Thymus (tissue), 11 donors: ENCODE results near the gene MRGPRG. TPM values are rescaled to one million over a fixed set of nuclear protein-coding genes. Genes with fewer than 3 reads are reported as not detected.
"Not testable (repeated sequence)": the region's sequence is repeated elsewhere in the genome, so short reads cannot be mapped to it uniquely, and the experiment has no call there.

Experiments
- DNase-seq, 9 donors: peaks; one replicate each; pipeline ENCODE4 v3.0.0-alpha.2; 2013; ENCODE audit warnings: low spot score in 9 of 9, low read depth in 6 of 9, missing footprints in 1 of 9
- H3K27ac ChIP-seq, 2 donors: one replicate each; pipeline ENCODE4 v1.5.1; 2013; ENCODE audit warnings: control low read depth in 1 of 2, low read depth in 1 of 2, low read length in 1 of 2, mild to moderate bottlenecking in 1 of 2, moderate library complexity in 1 of 2
- H3K27me3 ChIP-seq, 2 donors: one replicate each; pipeline ENCODE4 v1.5.1; 2013; ENCODE audit warnings: low read length in 1 of 2; ENCODE audit not compliant: control insufficient read depth in 2 of 2, insufficient read depth in 1 of 2
- H3K36me3 ChIP-seq, 2 donors: one replicate each; pipeline ENCODE4 v1.5.1; 2013; ENCODE audit warnings: low read length in 1 of 2, mild to moderate bottlenecking in 1 of 2, moderate library complexity in 1 of 2; ENCODE audit not compliant: control insufficient read depth in 2 of 2, insufficient read depth in 2 of 2
- H3K4me1 ChIP-seq, 2 donors: one replicate each; pipeline ENCODE4 v1.5.1; 2013; ENCODE audit warnings: low read length in 2 of 2; ENCODE audit not compliant: control insufficient read depth in 2 of 2, insufficient read depth in 2 of 2
- H3K4me3 ChIP-seq, 2 donors: one replicate each; pipeline ENCODE4 v1.5.1; 2013; ENCODE audit warnings: low read length in 2 of 2, control low read depth in 1 of 2, mild to moderate bottlenecking in 1 of 2
- H3K9me3 ChIP-seq, 2 donors: one replicate each; pipeline ENCODE4 v1.5.1; 2013; ENCODE audit warnings: low read length in 1 of 2, mild to moderate bottlenecking in 1 of 2; ENCODE audit not compliant: control insufficient read depth in 2 of 2, insufficient read depth in 1 of 2
- WGBS: extraction: QIAGEN DNeasy Blood & Tissue Kit; methylation state at CpG from one replicate; pipeline ENCODE4 v1.1.7; 2013; 5-methylcytosine and 5-hydroxymethylcytosine counted together
- polyA plus RNA-seq: library from polyadenylated mRNA; stranded (reverse); fragments of 200-250 nt; gene quantifications from one replicate; pipeline ENCODE4 v1.2.3, GENCODE V29; 2013
- total RNA-seq: library from RNA; stranded (reverse); fragments of 120-200 nt; gene quantifications from one replicate; pipeline ENCODE4 v1.2.4, GENCODE V29; 2013
- donor health status: healthy.

MRGPRG gene
- total and polyA plus RNA-seq, 2 donors = not detected

- Histone ChIP-seq H3K36me3 (no peaks in the 10 kb centered on the region), H3K4me1 (peaks cover 45 to 58% of the 10 kb centered on the region in 2 donors), H3K9me3 (peaks cover 1 to 14% of the 10 kb centered on the region in 2 donors), H3K4me3 (no peak overlapping the region), H3K27me3 (peaks cover 0 to 8% of the 10 kb centered on the region in 2 donors), H3K27ac (peak overlapping the region; percentile 19 to 79)
- WGBS = 84% methylated on average over 12 of the region's 12 CpGs
- no peak for DNase-seq
These were observed 46.6 kb downstream of the MRGPRG start for GRCh38 chr11:3171931-3172560.

- peaks cover 55 to 68% of the 10 kb centered on the region in 2 donors for H3K4me1 ChIP-seq
- H3K9me3 ChIP-seq = peaks cover 0 to 10% of the 10 kb centered on the region in 2 donors
- 45% methylated on average over 24 of the region's 24 CpGs for WGBS
- peak overlapping the region in 1 of 2 donors; percentile 8 for H3K4me3 ChIP-seq
- H3K27ac ChIP-seq = peak overlapping the region; percentile 50 to 79
- H3K27me3 ChIP-seq = peaks cover 0 to 10% of the 10 kb centered on the region in 2 donors
- DNase-seq = peak in 4 of 9 donors; percentile 39 to 84 (median 63)
- H3K36me3 ChIP-seq = no peaks in the 10 kb centered on the region
These were observed 47.6 kb downstream of the MRGPRG start for GRCh38 chr11:3170756-3171650.

- H3K9me3 ChIP-seq = peaks cover 0 to 2% of the 10 kb centered on the region in 2 donors
- peaks cover 0 to 11% of the 10 kb centered on the region in 2 donors for H3K27me3 ChIP-seq
- H3K4me1 ChIP-seq = peaks cover 62 to 76% of the 10 kb centered on the region in 2 donors
- 65% methylated on average over 18 of the region's 18 CpGs for WGBS
- no peaks in the 10 kb centered on the region for H3K36me3 ChIP-seq
- DNase-seq = no peak
- peak overlapping the region; percentile 1 to 43 for H3K4me3 ChIP-seq
- peak overlapping the region; percentile 36 to 79 for H3K27ac ChIP-seq
These were observed 48.4 kb downstream of the MRGPRG start for GRCh38 chr11:3170044-3170755.

- Histone ChIP-seq H3K27me3 (peaks cover 0 to 13% of the 10 kb centered on the region in 2 donors), H3K9me3 (no peaks in the 10 kb centered on the region), H3K36me3 (no peaks in the 10 kb centered on the region), H3K4me1 (peaks cover 62 to 77% of the 10 kb centered on the region in 2 donors), H3K27ac (peak overlapping the region; percentile 25 to 40), H3K4me3 (peak overlapping the region; percentile 33 to 43)
- 7% methylated on average over 31 of the region's 31 CpGs for WGBS
- peak in 3 of 9 donors; percentile 35 to 58 (median 35) for DNase-seq
These were observed 49.2 kb downstream of the MRGPRG start for GRCh38 chr11:3169255-3170043.

- WGBS = 76% methylated on average over 17 of the region's 17 CpGs
- not testable (repeated sequence) for H3K9me3 ChIP-seq, DNase-seq, H3K36me3 ChIP-seq, H3K27ac ChIP-seq
- peak overlapping the region; percentile 33 to 43 for H3K4me3 ChIP-seq
- H3K27me3 ChIP-seq = peaks cover 0 to 13% of the 10 kb centered on the region in 2 donors
- H3K4me1 ChIP-seq = peaks cover 62 to 80% of the 10 kb centered on the region in 2 donors
These were observed 49.8 kb downstream of the MRGPRG start for GRCh38 chr11:3168742-3169254.

Other genes starting within 250 kb of the MRGPRG start
- gene NAP1L4, start 226.5 kb downstream of the MRGPRG start, total RNA-seq = 133 TPM
- 157 TPM for gene NAP1L4, start 226.5 kb downstream of the MRGPRG start, polyA plus RNA-seq
- gene CARS1, start 161.4 kb downstream of the MRGPRG start, total RNA-seq = 19.1 TPM
- gene CARS1, start 161.4 kb downstream of the MRGPRG start, polyA plus RNA-seq = 30.3 TPM
- 42.3 TPM for gene OSBPL5, start 53.5 kb downstream of the MRGPRG start, total RNA-seq
- 28.2 TPM for gene OSBPL5, start 53.5 kb downstream of the MRGPRG start, polyA plus RNA-seq
- gene MRGPRE, start 13.6 kb upstream of the MRGPRG start, total RNA-seq = not detected
- gene MRGPRE, start 13.6 kb upstream of the MRGPRG start, polyA plus RNA-seq = 0.02 TPM
- 26.8 TPM for gene ZNF195, start 160.3 kb upstream of the MRGPRG start, total RNA-seq
- gene ZNF195, start 160.3 kb upstream of the MRGPRG start, polyA plus RNA-seq = 31.1 TPM